ENCODE data around the gene HM13. TPM values are rescaled to one million over a fixed set of nuclear protein-coding genes. Genes with fewer than 3 reads are reported as not detected.

Gene HM13
- total RNA-seq, 1 donor from 2014 or later, result 169 TPM

DNA sequence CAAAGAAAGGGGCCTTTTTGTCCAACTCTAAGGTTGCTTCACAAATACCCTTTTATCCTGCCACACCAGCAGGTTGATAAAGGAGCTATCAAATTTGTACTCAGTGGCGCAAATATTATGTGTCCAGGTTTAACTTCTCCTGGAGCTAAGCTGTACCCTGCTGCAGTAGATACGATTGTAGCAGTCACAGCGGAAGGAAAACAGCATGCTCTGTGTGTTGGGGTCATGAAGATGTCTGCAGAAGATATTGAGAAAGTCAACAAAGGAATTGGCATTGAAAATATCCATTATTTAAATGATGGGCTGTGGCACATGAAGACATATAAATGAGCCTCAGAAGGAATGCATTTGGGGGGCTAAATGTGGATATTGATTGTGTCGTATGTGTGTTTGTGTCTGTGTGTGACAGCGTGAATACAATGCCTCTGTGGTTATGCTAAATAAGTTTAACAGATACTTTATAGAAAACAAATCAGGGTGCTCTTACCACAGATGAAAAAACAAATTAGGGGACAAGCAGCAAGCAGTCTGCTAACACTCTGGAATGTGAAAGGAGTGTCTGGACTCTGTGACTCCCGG, 33.6 kb downstream of the HM13 start:
- no peaks in the 10 kb centered on the region for H3K27me3 ChIP-seq
- TF ChIP-seq, protein P1, sequence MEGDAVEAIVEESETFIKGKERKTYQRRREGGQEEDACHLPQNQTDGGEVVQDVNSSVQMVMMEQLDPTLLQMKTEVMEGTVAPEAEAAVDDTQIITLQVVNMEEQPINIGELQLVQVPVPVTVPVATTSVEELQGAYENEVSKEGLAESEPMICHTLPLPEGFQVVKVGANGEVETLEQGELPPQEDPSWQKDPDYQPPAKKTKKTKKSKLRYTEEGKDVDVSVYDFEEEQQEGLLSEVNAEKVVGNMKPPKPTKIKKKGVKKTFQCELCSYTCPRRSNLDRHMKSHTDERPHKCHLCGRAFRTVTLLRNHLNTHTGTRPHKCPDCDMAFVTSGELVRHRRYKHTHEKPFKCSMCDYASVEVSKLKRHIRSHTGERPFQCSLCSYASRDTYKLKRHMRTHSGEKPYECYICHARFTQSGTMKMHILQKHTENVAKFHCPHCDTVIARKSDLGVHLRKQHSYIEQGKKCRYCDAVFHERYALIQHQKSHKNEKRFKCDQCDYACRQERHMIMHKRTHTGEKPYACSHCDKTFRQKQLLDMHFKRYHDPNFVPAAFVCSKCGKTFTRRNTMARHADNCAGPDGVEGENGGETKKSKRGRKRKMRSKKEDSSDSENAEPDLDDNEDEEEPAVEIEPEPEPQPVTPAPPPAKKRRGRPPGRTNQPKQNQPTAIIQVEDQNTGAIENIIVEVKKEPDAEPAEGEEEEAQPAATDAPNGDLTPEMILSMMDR (IDR thresholded peaks at IDR 0.05), result no peak
- H3K9me3 ChIP-seq, result no peaks in the 10 kb centered on the region
- H3K4me1 ChIP-seq, result peaks cover 4% of the 10 kb centered on the region
- peak overlapping the region; percentile 89 for H3K27ac ChIP-seq
- intact Hi-C loops (cut with DNase I), result no loop called here
- DNase-seq (no peak), ATAC-seq (no peak)
- peak overlapping the region; percentile 52 for H3K4me3 ChIP-seq
- H3K36me3 ChIP-seq, result peaks cover 60% of the 10 kb centered on the region

DNA sequence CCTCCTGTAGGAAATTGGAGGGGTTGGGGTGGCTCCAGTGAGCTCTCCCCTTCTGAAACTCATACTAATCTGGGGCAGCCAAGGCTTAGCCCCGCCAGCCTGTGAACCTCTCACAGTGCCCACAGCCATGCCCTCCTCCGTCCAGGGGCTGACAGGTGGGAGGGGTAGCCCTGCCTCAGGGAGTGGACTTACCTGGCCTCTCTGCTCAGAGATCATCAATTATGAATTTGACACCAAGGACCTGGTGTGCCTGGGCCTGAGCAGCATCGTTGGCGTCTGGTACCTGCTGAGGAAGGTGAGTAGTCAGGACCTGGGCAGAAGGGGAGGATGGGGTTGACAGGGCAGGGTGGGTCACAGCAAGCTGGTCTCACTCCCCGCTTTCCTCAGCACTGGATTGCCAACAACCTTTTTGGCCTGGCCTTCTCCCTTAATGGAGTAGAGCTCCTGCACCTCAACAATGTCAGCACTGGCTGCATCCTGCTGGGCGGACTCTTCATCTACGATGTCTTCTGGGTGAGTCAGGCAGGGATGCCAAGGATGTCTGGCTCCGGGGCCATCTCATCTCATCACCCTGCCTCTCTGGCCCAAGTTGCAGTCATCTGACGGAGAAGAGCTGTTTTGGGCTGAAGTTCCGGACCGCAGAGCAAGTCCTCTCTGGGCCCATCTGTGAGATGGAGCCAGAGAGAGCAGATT, 34.7 kb downstream of the HM13 start:
- Histone ChIP-seq H3K36me3 (peaks cover 68% of the 10 kb centered on the region), H3K4me3 (no peak overlapping the region), H3K9me3 (no peaks in the 10 kb centered on the region), H3K27me3 (no peaks in the 10 kb centered on the region), H3K27ac (no peak overlapping the region), H3K4me1 (peaks cover 1% of the 10 kb centered on the region)
- TF ChIP-seq, protein P1 (IDR thresholded peaks at IDR 0.05), result no peak
- no peak for ATAC-seq
- intact Hi-C loops (cut with DNase I), result no loop called here
- no peak for DNase-seq

DNA sequence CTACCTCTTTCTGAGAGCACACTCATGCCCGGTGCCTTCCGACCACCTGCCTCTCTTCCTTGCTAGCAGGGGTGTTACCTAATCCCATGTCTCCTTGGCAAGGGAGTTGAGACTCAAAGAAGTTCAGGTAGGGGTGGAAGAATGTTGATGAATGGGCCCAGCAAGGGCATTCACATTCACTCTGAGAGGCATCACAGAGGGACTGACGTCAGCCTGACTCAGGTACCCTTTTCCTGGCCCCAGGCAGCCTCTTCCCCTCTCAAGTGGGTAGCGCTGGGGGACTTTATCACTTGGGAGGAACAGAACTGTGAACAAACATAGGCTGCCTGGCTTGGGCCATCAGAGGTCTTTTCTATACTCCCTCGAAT, 35.3 kb downstream of the HM13 start:
- Histone ChIP-seq H3K27me3 (no peaks in the 10 kb centered on the region), H3K4me3 (no peak overlapping the region), H3K27ac (no peak overlapping the region), H3K4me1 (no peaks in the 10 kb centered on the region), H3K36me3 (peaks cover 72% of the 10 kb centered on the region), H3K9me3 (no peaks in the 10 kb centered on the region)
- intact Hi-C loops (cut with DNase I), result no loop called here
- DNase-seq (no peak), ATAC-seq (no peak)
- TF ChIP-seq, protein P1 (IDR thresholded peaks at IDR 0.05), result no peak

DNA sequence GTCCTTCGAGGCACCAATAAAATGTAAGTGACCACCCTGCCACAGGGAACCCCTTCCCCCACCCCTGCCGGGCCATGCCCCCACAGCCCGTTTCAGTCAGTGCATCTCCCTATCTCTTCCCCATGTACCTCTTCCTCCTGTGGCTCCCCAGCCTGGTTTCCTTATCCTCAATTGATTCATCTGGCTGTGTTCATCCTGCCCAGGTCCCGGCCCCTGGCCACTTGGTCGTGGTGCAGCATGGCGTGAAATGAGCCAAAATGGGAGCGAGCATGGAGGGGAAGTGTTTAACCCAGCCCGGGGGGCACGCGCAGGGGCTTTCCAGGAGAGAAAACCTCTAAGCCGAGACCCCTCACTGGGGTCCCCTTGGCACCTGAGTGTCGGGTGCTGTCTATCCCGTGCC, 35.9 kb downstream of the HM13 start:
- Histone ChIP-seq H3K4me1 (no peaks in the 10 kb centered on the region), H3K36me3 (peaks cover 72% of the 10 kb centered on the region), H3K4me3 (no peak overlapping the region), H3K27ac (no peak overlapping the region), H3K27me3 (no peaks in the 10 kb centered on the region), H3K9me3 (no peaks in the 10 kb centered on the region)
- DNase-seq (no peak), ATAC-seq (no peak)
- intact Hi-C loops (cut with DNase I), result no loop called here
- TF ChIP-seq, protein P1 (IDR thresholded peaks at IDR 0.05), result no peak

DNA sequence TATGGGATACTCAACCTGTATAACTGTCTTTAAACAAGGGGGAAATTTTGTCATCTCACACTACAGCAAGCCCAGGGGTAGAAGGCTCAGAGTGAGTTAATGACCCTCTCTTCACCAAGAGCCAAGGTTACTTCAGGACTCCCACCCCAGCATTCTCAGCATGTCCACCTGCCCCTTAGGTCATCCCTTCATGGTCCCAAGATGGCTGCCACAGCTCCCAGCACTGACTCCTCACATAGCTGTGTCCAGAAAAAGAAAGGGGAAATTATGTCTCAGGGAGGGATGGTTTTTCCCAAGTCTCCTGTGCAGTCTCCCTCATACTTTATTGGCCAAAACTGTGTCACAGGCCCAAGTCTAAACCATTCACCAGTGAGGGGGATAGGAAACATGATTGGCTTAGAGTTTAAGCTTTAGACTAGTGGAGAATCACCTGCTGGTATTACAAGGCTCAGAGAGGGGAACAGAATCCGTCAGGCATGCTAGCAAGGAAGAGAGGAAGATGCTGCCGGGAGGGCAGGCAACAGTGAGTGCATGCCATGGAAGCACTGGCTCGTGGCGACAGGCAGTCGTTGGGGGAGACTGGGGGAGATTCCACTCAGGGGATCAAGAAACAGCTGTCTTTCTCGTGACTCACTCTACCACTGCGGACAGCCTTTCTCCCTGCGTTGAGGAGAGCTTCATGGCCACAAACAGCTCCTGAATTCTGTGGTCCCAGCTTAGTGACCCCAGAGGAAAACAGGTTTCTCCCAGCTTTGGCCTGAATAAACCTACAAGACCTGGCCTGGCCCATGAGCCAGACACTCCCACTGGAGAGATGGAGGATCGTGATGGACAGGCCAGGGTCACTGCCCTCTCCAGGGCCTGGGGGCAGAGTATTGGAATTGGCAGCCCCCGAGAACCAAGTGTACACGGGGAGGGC, 37.2 kb downstream of the HM13 start:
- no peaks in the 10 kb centered on the region for H3K4me1 ChIP-seq
- H3K9me3 ChIP-seq, result no peaks in the 10 kb centered on the region
- no peak overlapping the region for H3K27ac ChIP-seq
- intact Hi-C loops (cut with DNase I), result no loop called here
- peaks cover 82% of the 10 kb centered on the region for H3K36me3 ChIP-seq
- H3K4me3 ChIP-seq, result no peak overlapping the region
- ATAC-seq, result no peak
- H3K27me3 ChIP-seq, result no peaks in the 10 kb centered on the region
- TF ChIP-seq, protein P1 (IDR thresholded peaks at IDR 0.05), result no peak
- no peak for DNase-seq

Data from upper lobe of right lung (tissue), 1 donor.